ENCODE measurements around the gene AICDA.

The AICDA gene

DNA sequence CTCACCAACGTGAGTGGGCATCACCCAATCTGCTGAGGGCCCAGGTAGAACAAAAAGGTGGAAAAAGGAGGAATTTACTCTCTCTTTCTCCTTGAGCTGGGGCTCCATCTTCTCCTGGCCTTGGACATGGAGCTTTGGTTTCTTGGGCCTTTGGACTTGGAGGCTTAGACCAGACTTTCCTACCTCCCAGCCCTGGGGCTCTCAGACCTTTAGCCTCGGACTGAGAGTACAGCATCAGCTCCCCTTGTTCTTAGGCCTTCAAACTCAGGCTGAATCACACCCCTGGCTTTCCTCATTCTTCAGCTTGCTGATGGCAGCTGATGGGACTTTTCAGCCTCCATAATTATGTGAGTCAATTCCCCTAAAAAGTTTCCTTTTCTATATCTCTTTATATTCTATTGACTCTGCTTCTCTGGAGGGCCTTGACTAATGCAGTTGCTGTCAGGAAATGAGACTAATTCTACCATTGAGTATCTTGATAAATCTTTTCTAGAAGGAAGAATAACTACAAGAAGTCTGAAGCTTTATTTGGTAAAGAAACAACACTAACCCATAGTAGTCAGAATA lies 56.0 kb downstream of the AICDA start:
- DNase-seq (ENCODE audit: low read depth in 2 of 3, low spot score in 1 of 3) = no peak

DNA sequence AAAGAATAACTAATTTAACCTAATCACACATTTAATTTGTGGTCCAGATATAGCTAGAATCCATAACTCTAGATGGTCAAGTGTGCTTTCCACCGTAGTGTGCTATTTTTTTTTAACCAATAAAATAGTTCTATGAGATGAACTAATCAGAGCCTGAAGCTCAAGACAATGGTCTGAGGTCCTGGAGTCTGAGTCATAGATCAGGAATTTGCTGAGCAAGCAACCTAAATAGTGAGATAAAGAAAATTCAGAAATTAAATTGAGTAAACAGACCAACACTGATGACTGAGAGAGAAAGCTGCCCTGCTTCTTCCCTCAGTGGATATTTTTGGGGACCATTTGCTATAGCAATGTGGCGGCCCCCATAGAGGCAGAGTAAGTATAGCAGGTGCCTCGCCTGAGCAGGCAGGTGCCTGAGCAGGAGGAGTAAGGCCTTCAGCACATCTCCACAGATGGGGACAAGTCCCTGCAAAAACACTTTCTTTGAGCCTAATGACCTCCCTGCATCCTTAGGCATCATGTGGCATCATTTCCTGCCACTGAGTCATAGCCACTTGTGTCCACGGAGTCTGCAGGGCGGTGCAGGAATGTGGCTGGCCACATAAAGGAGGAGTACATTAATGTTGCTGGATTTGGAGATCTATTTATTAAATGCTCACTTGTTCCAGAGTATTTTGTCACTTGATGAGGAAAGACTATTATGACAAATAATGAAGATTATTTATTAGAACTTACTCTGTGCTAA lies 58.0 kb downstream of the AICDA start:
- no peak for DNase-seq (ENCODE audit: low read depth in 2 of 3, low spot score in 1 of 3)

DNA sequence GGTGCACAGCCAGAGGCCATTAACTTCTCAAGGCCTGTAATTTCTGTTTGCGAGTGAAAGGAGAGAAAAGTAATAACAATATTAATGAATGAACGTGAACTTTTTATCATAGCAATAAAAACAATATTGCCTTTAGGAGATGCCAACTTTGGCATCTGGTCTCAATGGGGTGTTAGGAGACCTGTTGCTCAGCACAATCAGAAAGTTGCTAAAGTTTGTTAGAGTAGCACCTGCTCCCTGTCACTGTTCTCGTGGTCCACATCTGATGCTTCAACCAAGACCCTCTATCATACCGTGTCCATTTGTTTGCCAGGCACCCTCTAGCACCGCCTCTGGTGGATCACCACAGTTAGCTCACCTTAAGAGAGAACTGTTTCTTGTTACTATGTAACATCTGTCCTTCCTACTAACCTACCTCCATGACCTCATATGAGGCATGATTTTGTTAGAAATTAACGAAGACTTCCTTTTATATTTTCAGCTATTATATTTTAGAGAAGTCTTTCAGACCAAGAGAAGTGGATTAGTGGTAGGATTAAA lies 59.5 kb downstream of the AICDA start:
- no peak for DNase-seq (ENCODE audit: low read depth in 2 of 3, low spot score in 1 of 3)
